ENCODE results near the gene NSRP1. TPM values are rescaled to one million over a fixed set of nuclear protein-coding genes. Genes with fewer than 3 reads are reported as not detected.
"Not testable (repeated sequence)": the region's sequence is repeated elsewhere in the genome, so short reads cannot be mapped to it uniquely, and the experiment has no call there.

NSRP1 gene
- polyA plus RNA-seq, 3 donors: 35.1 to 42.2 (median 37.8) TPM

DNA sequence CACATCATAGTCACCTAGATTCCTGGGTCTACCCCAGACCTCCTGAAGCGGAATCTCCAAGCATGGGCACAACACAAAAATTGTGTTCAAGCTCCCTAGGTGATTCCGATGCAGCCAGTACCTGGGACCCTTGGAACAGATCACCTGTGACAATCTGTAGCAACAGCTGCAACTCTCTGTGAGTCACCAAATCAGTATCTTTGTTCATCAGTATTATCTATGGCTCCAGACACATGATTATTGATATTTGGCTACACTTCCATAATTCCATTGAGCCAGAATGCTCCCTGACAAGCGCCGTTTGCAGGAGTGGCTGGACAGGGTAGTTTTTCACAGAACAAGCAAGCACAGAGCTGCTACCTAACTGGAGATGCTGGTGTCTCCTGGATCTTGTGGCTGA lies 102.7 kb downstream of the NSRP1 start:
- no peak for DNase-seq

DNA sequence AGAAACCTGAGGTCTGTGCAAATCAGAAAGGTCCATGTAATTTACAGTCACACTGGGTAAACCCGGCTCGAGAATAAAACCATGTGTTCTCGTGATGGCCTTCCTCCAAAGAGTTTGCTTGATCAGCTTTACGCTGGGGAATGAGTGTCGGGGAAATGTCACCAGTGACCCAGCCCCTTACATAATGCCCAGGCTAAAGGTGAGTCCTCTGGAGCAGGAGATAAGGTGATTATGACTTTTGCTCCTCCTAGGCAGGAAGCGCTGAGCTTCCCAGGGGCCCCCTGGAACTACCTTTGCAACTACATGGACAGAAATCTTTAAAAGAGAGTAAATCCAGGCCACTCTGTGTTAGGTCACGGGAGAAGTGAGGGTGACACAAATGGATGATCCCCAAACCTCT lies 103.2 kb downstream of the NSRP1 start:
- DNase-seq: no peak

DNA sequence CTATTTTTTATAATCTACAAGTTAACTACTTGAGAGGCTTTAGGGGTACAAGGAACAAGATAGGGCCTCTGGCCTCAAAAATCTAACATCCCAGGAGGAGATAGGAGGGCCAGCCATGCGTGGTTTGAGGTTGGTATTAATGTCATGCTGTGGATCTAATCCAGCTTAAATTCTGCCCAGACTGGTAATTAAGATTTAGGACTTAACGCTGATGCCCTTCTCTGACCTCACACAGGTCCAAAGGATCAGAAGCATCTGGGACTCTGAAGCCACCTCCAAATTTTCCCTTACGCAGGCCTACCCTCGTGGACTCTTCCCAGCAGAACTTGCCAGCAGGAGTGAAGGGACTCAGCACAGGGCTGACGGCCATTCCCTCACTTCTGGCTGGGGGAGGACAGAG lies 103.8 kb downstream of the NSRP1 start:
- DNase-seq: no peak

DNA sequence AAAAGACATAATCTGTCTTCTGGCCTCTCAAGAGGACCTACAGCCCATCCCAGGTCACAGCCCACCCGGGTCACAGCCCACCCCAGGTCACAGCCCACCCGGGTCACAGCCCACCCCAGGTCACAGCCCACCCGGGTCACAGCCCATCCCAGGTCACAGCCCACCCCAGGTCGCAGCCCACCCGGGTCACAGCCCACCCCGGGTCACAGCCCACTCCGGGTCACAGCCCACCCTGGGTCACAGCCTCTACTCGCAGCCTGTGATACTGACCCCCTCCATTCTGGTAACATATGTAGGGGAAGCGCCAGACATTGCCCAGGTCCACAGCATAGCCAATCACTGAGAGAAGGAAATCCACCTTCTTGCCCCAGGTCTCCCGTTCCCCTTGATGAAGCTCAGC lies 104.7 kb downstream of the NSRP1 start:
- no peak for DNase-seq

DNA sequence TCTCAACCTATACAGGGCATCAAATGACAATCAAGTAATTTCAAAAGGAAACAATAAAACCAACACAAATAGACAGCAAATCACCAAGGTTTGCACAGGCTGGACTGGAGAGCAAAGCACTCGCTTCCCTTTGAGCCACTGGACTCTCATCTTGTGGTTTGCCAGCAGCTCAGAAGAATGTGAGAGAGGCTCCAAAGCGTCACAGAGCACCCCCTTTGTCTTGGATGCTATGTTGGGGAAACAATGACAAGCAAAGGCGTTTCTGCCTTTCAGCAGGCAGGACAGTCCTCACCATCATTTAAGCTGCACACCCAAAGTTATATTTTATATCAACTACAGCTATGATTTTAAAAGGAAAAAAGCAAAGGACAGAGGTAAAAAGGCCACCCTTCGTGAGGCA lies 105.6 kb downstream of the NSRP1 start:
- DNase-seq: no peak

DNA sequence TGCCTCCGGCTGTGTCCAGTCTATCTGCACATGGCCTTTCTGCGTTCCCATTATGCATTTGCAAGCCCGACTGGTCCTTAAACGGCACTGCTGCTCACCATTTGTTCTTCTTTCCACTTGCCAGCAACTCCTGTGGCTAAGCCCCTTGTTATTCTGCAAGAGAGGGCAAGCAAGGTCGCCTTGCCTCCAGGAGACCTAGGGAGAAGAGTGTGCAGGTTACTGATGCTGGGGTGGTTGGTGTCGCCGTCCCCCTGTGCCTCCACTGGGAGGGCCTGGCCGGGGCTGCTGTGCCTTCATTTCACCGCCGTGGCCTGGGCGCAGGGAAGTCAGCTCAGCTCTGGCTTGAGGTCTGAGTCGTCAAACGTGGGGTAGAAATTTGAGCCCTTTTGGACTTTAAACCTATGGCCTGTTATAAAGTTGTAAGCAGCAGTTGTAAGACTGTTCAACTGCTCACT lies 106.1 kb downstream of the NSRP1 start:
- DNase-seq: no peak

DNA sequence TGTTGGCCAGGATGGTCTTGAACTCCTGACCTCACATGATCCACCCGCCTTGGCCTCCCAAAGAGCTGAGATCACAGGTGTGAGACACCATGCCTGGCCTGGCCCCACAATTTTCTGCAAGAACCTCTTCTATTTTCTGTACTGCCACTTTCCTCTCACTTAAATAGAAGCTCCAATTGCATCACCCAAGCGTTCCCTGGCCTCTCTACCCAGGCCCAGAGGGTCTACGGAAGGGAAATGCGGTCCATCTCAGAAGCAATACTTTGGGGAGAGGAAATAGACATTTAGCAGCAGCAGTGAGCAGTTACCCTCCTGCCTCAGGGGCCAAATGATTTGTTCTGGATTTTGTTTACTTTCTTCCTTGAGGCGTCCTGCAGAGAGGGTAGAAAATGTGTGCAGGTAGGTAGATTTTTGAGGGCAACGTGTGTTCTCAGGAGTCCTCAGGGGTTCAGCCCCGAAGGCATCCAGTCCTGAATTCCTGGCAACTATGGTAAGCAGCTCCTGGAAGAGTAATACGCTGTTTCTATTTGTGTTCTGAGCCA lies 107.9 kb downstream of the NSRP1 start:
- no peak for DNase-seq

DNA sequence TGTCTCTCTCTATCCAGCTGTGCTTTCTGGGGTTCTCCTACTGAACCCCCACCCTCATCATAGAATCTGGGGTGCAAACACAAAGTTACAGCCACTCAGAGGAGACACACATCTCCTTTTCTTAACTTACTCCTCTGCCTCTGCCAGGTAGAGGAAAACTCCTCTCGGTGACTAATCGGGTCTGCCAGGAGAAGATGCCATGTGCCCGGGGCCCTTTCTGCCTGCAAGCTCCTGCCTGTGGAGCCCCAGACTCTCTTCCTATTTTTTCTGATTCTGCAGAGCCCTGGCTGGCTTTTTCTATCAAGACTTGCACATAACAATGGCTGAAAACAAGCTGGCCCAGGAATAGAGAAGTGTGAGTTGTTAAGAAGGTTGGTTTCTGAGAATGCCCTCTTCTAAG lies 108.5 kb downstream of the NSRP1 start:
- DNase-seq: no peak

DNA sequence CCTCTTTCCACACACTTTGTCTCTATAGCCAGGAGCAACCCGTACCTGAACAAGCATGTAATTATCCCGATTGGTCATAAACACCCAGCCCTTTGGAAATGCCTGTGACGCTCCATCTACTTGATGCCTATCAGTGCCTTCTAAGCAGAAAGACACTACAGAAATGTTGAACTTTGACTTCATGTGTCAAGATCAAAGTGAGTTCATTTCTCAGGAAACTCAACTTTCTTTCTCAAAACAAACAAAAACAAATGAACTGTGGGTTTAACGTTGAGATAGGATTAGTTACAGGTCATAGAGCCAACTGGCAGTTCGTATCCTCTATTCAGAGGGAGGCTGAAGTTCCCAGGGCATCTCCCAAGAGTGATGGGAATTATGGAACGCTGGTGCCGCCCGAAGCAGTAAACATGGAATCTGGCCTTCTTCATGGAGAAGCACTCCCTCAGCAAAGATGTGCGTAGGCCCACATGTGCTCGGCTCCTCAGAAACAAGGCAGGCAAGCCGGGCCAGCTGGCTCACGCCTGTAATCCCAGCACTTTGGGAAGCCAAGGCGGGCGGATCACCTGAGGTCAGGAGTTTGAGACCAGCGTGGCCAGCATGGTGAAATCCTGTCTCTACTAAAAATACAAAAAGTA lies 109.4 kb downstream of the NSRP1 start:
- no peak for DNase-seq

DNA sequence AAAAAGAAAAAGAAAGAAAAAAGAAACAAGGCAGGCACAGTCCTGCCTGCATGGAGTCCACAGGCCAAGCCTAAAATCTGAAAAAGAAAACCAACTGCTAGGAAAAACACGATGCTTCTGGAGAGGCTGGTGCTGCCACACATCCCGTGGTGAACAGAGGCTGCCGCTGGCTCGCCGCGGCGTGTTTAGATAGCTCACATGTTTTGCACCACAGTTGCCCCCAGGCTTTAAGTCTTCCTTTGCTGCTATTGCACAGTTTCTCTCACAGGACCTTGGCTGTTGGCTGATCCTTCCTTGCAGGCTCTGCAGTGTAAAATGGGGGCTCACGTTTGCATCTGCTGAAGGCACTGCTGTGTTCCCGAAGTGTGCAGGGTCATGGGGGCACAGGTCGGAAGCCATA lies 110.3 kb downstream of the NSRP1 start:
- no peak for DNase-seq

DNA sequence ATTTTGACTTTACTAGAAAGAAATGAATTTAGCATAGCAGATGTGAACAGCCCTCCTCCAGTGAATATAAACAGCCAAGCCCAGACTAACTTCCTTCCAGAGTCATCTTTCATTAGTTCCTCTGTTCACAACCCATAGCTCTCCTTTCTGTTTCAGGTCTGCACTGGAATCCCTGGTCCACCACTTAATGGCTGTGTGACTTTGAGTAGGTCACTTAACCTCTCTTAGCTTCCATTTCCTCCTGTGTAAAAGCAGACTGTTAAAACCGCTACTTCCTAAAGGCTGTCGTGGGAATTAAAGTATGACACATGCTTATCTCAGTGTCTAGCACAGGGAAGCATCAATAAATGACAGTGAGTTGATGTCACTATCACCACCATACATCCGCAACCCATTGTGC lies 111.4 kb downstream of the NSRP1 start:
- no peak for DNase-seq

DNA sequence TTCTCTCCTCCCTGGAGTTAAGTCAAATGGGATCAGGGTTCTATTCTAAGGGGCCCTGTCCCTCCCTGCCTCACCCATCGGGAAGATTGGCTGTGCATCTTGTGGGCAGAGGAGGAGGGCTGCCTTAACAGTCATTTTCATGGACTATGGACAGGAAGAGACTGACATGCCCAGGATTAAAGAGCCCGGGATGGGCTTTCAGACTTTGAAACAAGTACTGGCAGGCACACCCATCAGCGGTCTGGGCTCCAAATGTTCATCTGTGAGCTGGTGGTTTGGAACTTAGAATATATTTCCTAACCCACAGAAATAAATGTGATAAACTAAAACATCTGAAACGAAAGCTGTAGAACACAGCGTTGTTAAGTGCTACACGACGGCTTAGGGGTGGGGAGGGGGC lies 112.4 kb downstream of the NSRP1 start:
- no peak for DNase-seq

DNA sequence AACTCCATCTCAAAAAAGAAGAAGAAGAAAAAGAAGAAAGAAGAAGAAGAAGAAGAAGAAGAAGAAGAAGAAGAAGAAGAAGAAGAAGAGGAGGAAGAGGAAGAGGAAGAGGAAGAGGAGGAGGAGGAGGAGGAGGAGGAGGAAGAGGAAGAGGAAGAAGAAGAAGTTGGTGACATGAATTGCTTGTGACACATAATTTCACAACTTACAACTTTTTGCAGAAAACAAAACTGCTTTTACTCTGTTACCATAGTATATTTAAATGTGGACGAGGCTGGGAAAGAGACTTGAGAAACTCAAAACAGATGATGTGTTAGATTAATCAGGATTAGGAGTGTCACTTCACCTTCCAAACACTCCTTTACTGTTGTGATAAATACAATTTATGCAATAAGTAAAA lies 113.4 kb downstream of the NSRP1 start:
- DNase-seq: not testable (repeated sequence)

DNA sequence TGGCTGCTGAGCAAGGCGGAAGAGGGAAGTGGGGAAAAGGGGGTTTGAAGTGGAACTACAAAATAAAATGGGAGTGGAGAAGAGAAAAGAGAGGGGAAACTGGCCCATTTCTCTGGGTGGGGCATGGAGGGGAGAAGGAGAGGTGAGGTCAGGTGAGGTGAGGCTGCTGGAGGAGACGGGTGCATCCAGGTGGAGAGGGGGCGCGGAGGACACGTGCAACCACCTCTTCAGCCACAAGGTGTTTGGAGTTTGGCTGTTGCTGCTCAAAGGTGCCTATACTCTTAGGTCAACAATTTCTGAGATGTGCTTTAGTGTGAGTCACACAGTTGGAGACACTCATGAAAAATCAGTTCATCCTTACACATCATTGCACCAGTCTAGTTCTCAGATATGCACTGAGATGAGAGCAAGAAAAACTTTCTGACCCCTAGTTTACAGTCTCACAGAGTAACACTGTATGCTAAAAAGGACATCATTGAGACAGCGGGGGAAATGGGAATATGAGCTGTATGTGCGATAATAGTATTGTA lies 114.0 kb downstream of the NSRP1 start:
- DNase-seq: no peak

DNA sequence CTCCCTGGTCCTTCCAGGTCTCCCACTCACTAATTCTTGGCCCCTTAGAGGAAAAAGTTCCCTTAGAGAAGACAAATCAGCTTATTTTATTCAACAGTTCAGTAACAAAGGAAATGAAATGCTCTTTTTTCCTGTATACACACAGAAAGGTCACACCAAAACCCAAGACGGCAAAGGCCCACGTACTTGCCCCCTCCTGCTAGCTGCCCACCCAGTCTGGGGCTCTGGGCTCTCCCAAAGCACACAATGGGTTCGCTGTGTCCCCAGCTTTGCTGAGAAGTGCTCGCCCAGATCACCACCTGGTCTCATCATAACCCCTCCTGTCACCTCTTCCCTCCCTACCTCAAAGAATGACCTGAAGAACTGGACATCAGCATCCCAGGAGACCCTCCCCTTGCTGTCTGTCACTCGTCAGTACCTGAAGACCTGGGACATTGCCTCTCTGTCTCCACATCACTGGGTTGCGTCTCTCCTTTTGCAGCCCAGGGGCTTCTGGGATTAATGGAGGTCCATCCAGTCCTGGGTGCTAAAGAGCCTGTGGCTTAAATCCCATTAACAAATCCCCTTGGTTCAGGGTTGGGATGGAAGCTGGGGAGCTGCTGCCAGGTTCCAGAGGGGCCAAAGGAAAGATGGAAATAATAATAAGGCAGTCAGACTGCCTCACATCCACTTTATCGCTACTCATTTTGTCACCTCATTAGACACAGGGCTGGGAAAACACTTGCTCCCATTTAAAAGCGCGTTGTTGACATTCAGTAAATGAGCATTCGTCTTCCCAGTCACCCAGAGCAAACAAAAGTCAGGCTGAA lies 115.6 kb downstream of the NSRP1 start:
- no peak for DNase-seq

DNA sequence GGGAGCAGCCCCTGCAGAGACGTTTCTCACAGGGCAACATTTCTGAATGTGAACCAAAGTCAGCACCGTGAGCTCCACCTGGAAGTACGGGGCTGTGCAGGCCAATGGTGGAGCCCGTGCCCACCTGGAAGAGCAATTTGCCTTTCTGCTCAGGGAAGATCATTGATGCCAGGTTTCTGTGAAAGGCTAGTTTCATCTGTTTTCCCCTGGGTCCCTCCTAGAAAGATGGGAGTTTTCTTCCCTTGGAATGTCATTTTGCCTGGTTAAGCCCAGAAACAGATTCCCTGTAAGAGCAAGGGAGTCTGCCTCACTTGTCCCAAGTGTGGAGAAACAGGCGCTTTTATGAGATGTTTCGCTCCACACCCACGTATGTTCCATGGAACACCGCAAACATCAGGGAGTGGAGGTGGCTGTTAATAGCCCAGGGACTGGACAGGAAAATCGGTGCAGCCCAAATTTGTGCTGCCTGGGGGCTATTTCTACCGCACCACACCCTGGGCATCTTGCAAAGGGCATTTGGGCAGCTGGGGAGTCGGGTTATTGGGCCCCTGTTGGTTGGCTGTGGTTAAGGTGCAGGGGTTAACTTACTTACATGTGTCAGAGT lies 116.3 kb downstream of the NSRP1 start:
- DNase-seq: no peak

DNA sequence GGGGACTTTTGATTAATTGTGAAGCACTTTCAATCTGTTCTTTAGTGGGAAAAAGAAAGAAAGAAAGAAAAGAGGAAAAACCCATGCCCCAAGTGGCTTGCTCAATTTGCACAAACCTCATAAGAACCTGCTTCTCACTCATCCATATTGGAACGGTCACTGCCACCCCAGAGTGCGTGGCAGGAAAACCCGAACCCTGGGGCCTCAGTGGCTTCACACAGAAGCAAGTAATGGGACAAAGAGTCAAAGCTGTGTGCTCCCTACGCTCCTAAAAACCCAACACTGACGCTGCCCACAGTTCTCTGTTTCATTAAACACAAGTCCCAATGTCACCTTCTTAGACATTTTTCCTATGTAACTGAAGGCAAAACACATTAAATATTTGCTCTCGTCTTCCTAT lies 117.7 kb downstream of the NSRP1 start:
- DNase-seq: no peak

DNA sequence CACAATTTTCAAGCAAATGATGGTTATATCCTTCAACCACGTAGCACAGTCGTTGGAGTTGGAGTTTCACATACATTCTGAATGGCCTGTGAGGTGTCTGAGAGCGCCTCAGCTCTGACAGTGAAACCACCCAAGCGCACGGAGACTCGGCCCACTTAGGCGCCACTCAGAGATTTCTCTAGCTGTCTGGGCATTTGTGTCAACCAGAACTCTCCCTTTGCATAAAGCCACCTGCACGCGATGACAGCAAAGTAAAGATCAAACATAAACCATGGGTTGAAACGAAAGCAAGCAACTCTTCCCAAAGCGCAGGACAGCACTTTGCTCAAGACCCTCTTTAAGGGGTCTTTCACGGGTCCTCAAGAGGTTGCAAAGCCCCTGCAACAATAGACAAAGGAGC lies 118.3 kb downstream of the NSRP1 start:
- DNase-seq: no peak

DNA sequence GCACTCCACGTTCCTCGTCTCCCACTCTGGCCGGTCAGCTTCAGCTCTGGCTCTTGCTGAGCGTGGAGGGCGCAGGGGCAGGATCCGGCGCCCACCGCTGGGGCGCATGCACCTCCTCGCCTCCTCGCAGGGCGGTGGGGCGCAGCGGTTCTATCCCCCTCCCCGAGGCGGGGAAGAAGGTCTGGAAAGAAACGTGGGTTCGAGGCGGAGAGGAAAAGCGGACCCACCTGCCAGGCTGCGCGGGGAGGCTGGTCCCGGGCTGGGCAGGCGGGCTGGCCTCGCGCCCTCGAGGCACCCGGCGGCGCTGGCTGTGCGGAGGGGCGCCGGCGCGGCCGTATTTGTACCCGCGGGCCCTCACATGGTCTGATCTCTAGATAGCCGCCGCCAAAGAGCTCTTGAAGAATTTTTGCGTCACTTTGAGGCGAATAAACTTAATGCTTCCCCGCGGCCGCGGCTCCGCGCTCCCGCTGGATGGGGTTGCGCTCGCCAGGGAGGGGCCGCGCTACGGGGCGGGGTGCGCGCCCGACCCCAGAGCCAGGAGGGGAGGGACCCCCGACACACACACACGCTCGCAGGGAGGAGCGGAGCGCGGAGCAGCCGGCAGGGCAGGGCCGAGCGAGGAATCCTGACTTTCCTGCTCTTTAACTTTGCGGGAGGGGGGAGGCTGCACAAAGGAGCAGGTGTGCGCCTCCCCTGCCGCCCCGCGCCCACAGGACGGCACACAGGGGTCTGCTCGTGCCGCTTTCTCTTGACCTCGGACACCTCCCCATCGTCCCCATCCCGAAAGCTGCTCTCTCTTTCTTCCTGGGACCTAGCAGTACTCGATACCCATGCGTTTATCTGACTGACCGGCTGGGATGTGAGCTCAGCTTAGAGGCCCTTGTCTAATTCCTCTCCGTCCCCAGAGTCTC lies 119.0 kb downstream of the NSRP1 start, which contains the start of gene SLC6A4:
TSS of gene SLC6A4 (minus strand) at position 312 of the 911 bp plus-strand sequence. CDS start 13,739 bp downstream, outside the sequence.
- DNase-seq: no peak

All from renal pelvis (tissue), 4 donors.